ENCODE measurements around the gene SPCS2. TPM values are rescaled to one million over a fixed set of nuclear protein-coding genes. Genes with fewer than 3 reads are reported as not detected.
A peak's percentile ranks its signal among the peaks of the same experiment; 100 is the strongest.

SPCS2 gene
- total and polyA plus RNA-seq, 2 of the 8 experiments (the other 6 are each of a cell fraction or from before 2014, with no cell fraction given): 92.7 to 161 TPM

DNA sequence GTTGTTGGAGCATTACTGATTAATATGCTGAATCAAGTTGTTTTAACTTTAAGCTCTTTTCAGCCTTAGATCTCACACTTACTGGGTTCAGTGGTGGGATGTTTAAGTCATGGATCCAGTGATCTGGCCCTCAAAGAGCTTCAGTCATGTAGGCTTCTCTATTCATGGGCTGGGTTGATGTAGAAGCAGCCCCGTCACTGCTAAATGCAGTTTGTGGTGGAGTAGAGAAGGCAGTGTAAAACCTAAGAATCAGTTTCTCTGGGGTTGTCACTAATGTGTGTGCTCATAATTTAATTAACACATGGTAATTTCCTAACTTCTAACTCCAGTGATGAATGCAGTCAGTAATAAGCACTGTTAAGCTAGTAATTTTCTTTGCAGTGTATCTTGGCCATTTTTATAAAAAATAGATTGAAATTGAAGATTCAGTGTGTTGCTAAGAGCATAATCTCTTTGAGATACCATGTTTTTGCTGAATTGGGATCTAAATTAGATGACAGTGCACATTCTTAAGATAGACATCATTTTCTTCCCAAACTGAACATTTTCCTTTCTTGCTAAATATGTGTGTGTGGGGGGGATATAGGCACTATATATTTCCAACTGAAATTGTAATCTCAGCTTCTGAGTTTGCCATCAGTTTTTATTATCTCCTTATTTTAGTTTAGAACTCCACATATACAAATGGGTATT lies 9.0 kb downstream of the SPCS2 start:
- H3K56ac ChIP-seq (replicated peaks; ENCODE audit: insufficient read length, low read depth, low read length): no peak overlapping the region
- H3K79me2 ChIP-seq (ENCODE audit: control insufficient read depth in 1 of 2, insufficient read depth in 2 of 2, low read length in 2 of 2): peaks cover 3 to 96% of the 10 kb centered on the region in 2 experiments; a peak in 3 of 4 replicates
- H3K4me2 ChIP-seq (ENCODE audit: insufficient read depth in 1 of 2, low read depth in 2 of 2, low read length in 2 of 2): no peak overlapping the region
- no peak overlapping the region for H2BK5ac ChIP-seq (ENCODE audit: low read depth, low read length)
- H2BK120ac ChIP-seq (replicated peaks; ENCODE audit: low read depth, low read length): no peak overlapping the region
- peaks cover 0 to 12% (median under 1%) of the 10 kb centered on the region in 4 experiments; a peak in 2 of 8 replicates for H3K36me3 ChIP-seq (ENCODE audit: control insufficient read depth in 2 of 4, insufficient read depth in 4 of 4, low read length in 3 of 4)
- no peaks in the 10 kb centered on the region for H3K9me3 ChIP-seq (ENCODE audit: insufficient read depth in 2 of 2, low read depth in 1 of 2, low read length in 1 of 2)
- H2BK20ac ChIP-seq (ENCODE audit: low read length): no peak overlapping the region
- H3K4me3 ChIP-seq (ENCODE audit: extremely low read depth in 1 of 4, insufficient read depth in 2 of 4, low read depth in 3 of 4, low read length in 4 of 4): no peak overlapping the region
- no peaks in the 10 kb centered on the region for H3K4me1 ChIP-seq (replicated peaks in 1 of 4; ENCODE audit: control insufficient read depth in 3 of 4, insufficient read depth in 4 of 4, low read length in 3 of 4)
- no peak overlapping the region for H3K18ac ChIP-seq (ENCODE audit: extremely low read depth, low read length)
- no peak overlapping the region for H4K8ac ChIP-seq (ENCODE audit: extremely low read depth, insufficient read depth, low read length)
- H3K27me3 ChIP-seq (replicated peaks in 1 of 4; ENCODE audit: control insufficient read depth in 3 of 4, extremely low read depth in 1 of 4, insufficient read depth in 3 of 4, low read length in 3 of 4): no peaks in the 10 kb centered on the region
- no peak overlapping the region for H3K14ac ChIP-seq (ENCODE audit: insufficient read length)
- no peak for FAIRE-seq
- no peak overlapping the region for H2AFZ ChIP-seq (ENCODE audit: low read length)
- TF ChIP-seq, protein P1, sequence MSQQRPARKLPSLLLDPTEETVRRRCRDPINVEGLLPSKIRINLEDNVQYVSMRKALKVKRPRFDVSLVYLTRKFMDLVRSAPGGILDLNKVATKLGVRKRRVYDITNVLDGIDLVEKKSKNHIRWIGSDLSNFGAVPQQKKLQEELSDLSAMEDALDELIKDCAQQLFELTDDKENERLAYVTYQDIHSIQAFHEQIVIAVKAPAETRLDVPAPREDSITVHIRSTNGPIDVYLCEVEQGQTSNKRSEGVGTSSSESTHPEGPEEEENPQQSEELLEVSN (IDR thresholded peaks at IDR 0.05): no peak
- TF ChIP-seq RBBP5 (IDR thresholded peaks at IDR 0.05; ENCODE audit: borderline replicate concordance, low read depth, low read length) (no peak), POLR2A (IDR thresholded peaks at IDR 0.05; ENCODE audit: control extremely low read depth in 1 of 2, low read depth in 2 of 2, low read length in 2 of 2) (no peak), TBP (IDR thresholded peaks at IDR 0.05; ENCODE audit: low read depth, low read length) (no peak), JUN (IDR thresholded peaks at IDR 0.05; ENCODE audit: low read depth, low read length) (no peak), PHF8 (conservative IDR thresholded peaks at IDR 0.05; ENCODE audit: low read depth, low read length) (no peak), RAD21 (IDR thresholded peaks at IDR 0.05 in 1 of 2, conservative IDR thresholded peaks at IDR 0.05 in 1 of 2; ENCODE audit: low read depth in 2 of 2, low read length in 2 of 2) (no peak), CTBP2 (IDR thresholded peaks at IDR 0.05; ENCODE audit: borderline replicate concordance, insufficient read depth, insufficient read length, low read length) (no peak), ZNF274 (IDR thresholded peaks at IDR 0.05; ENCODE audit: borderline replicate concordance, extremely low read depth, low read length) (no peak)
- TF ChIP-seq, protein P2, sequence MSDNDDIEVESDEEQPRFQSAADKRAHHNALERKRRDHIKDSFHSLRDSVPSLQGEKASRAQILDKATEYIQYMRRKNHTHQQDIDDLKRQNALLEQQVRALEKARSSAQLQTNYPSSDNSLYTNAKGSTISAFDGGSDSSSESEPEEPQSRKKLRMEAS (IDR thresholded peaks at IDR 0.05): no peak
- H4K91ac ChIP-seq (replicated peaks; ENCODE audit: insufficient read length, low read length): no peak overlapping the region
- no peak overlapping the region for H3K27ac ChIP-seq (ENCODE audit: low read depth, low read length)
- DNase-seq (ENCODE audit: low read depth in 1 of 2, low spot score in 2 of 2): no peak
- H3K23me2 ChIP-seq (ENCODE audit: low read depth, low read length): no peaks in the 10 kb centered on the region
- H4K20me1 ChIP-seq (replicated peaks in 1 of 2; ENCODE audit: control insufficient read depth in 1 of 2, insufficient read depth in 2 of 2, low read length in 2 of 2): peaks cover 11 to 14% of the 10 kb centered on the region in 2 experiments
- no peak overlapping the region for H2AK5ac ChIP-seq (ENCODE audit: low read depth, low read length)
- 90% methylated on average over 1 of the region's 1 CpG; no CpG with 5 or more reads in 1 of the 2 experiments for WGBS, 2 experiments (ENCODE audit: extremely low coverage in 1 of 2, insufficient coverage in 1 of 2, insufficient read length in 1 of 2, insufficient replicate concordance in 2 of 2, low coverage in 1 of 2, low lambda C conversion rate in 2 of 2, missing lambda C conversion rate in 1 of 2)
- H2BK15ac ChIP-seq (ENCODE audit: low read length): no peak overlapping the region
- H3K79me1 ChIP-seq (ENCODE audit: low read depth, low read length): peaks cover 3% of the 10 kb centered on the region
- H3K23ac ChIP-seq (ENCODE audit: insufficient read length): no peak overlapping the region
- ChIA-PET CTCF (ENCODE audit: partially characterized antibody) (interaction anchor here (1.9 kb wide), 1 partner anchor 29 kb away, joined by 4 read pairs; no protein-coding TSS in a partner anchor), POLR2A (ENCODE audit: partially characterized antibody) (interaction anchor here (0.6 to 1.4 kb wide), 2 partner anchors 31 to 206 kb away, joined by 4 read pairs; partner anchors contain the start of gene NEU3)
- H4K5ac ChIP-seq (ENCODE audit: insufficient read length, low read depth, low read length): no peak overlapping the region
- no peak overlapping the region for H3K4ac ChIP-seq (replicated peaks; ENCODE audit: insufficient read length, low read depth, low read length)
- H3K9ac ChIP-seq (replicated peaks in 1 of 4; ENCODE audit: extremely low read depth in 1 of 4, low read depth in 3 of 4, low read length in 3 of 4): peak overlapping the region in 1 of 4 experiments; percentile 8; a peak in 1 of 7 replicates
- no peak overlapping the region for H2BK12ac ChIP-seq (ENCODE audit: low read depth, low read length)

Data from H1 (cell line).